ENCODE measurements around the gene CYP2W1.
A peak's percentile ranks its signal among the peaks of the same experiment; 100 is the strongest.

CYP2W1 gene

DNA sequence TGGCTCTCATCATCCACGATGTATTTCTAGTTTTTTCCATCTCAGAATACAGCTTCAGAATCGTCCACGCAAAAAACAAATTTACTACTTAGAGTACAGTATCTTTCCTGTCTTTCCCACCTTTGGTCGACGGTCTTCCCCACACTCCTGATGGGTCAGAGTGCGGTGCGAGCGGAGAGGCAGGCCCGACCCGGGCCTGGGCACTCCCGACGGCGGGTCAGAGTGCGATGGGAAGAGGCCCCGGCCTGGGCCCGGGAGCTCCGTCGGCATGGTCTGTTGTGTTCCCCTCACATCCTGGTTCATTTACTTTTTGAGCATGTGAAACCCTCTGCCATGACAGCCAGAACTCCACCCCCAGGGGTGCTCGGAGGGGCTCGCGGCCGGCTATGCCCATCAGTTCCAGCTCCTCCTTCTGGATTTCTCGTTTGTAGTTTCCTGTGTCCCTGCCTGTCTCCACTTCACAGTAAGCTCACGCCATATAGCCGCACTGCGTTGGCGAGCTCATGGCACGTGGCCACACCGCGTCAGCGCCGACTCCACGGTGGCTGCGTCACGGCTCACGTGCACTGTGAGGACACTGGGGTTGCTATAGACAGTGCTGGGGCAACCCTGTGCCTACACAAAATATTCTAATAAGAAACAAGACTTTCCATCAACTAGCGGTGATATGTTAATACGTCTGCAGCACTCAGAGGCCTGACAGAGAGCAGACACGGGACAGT lies 15.5 kb upstream of the CYP2W1 start:
- DNase-seq (ENCODE audit: low read depth) = no peak

DNA sequence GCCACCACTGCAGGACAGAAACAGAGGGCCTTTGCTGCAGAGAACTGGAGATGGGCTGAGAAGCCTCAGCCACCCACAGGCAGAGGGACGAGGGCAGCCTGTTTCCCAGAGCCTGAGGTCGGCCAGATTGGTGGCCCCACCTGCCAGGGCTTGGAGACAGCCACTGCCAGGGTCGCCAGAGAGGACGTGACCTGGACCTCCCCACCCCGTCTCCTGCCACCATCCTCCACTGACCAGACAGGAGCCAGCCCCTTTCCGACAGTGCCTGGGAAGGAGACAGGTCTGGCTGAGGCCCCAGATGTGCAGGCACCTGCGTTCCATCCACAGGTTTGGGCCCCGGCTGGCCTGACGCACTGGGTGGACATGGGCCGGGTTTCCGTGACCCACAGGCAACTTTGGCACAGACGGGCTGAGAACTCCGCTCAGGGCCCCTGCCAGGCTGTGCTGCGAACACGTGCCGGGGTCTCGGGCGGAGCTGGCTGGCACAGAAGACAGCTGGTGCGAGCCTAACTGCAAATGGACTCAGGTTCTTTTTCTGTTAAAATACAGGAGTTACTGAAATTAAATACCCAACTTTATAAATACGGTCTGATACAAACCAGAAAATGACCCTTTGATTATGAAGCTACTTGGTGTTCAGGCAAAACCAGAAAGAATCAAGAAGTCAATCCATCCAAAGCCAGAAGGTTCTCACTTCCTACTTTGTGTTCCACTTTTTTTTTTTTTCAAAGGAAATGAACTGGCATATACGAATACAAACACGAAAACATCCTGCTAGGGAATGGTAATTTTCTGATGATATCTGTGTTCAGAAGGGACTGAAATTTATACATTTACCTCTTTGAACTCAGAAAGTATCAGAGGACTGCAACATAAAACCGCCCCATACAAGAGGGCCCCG lies 14.5 kb upstream of the CYP2W1 start:
- no peak for DNase-seq (ENCODE audit: low read depth)

DNA sequence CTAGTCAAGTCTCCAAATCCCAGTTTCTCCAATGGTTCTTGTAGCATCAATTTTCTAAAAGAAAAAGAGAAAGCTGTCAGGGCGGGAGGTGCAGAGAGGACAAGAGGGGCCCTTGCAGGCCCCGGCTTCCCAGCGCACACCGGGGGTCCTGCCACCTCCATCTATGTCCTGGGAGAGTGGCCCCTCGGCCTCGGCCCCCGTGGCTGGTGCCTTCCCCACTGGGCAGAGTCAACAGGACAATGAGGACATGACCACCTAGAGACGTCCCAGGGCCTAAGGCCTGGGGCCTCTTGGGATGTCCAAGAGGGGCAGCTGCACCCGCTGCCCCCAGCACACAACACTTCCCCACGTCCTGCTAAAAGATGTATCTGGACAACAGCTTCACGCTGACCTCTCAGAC lies 13.6 kb upstream of the CYP2W1 start:
- no peak for DNase-seq (ENCODE audit: low read depth)

DNA sequence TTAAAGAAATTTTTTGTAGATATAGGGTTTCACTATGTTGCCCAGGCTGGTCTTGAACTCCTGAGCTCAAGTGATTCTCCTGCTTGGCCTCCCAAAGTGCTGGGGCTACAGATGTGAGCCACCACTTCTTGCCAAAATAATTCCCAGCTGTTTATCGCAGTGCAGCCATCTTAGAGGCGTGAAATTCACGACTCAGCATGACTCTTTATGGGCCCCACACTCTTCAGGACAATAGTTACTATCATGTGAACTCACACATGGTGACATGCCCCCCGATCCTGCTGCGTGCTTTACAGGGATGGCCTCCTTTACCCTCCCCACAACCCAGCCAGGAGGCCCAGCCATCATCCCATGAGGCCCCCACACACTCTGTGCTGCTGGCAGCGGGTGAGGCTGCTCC lies 12.2 kb upstream of the CYP2W1 start:
- no peak for DNase-seq (ENCODE audit: low read depth)

DNA sequence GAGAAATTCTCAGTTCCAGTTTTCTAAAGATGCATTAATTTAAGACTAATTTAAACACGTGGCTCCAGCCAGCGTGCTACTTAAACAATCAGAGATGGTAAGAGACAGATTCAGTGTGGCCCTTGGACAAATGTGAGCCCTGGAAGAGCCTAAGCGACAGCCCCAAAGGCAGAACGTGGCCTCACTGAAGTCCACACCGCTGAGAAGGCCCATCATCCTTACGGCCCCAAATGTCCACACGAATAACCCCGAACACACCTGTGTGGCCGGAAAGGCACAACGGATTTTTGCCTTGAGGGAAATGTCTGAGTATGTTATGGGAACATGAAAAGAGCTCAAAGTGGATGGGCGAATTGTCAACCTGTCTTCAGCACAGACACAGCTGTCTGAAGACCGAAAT lies 10.9 kb upstream of the CYP2W1 start:
- no peak for DNase-seq (ENCODE audit: low read depth)

DNA sequence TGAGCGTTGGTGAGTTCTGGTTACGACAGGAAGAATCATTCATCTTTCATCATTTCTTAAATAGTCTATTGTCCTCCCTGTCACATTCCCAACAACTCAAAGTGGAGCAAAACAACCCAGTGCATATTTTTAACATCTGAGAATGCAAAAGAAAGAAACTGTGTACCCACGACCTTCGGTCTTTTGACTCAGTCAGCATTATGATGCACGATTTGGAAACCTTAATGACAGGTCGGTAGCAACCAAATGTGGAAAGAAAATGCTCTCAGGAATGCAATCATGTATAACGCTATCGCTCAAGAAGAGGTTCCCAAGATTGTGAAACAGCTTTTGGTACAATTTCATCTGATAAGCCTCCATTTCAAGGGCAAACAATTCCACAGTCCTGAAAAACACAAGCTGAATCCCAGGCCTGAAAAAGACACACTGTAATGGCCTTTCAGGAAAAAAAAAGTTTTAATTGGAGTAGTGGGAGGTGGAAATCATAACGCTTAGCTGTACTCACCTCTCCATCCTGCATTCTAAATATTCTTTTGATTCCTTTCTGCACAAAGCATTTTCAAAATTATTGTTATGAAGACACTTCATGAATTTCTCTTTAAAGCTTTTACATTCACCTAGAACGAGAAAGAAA lies 10.2 kb upstream of the CYP2W1 start:
- DNase-seq (ENCODE audit: low read depth) = no peak

DNA sequence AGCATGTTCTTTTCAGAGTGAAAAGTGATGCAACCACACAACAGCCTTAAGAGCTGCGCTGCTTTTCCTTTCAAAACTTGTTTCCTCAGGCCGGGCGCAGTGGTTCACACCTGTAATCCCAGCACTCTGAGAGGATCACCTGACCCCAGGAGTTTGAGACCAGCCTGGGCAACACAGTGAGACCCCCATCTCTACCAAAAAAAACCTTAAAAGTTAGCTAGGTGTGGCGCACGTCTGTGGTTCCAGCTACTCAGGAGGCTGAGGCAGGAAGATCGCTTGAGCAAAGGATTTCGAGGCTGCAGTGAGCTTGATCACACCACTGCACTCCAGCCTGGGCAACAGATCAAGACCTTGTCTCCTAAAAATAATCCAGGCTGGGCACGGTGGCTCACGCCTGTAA lies 9.7 kb upstream of the CYP2W1 start:
- DNase-seq (ENCODE audit: low read depth) = no peak

DNA sequence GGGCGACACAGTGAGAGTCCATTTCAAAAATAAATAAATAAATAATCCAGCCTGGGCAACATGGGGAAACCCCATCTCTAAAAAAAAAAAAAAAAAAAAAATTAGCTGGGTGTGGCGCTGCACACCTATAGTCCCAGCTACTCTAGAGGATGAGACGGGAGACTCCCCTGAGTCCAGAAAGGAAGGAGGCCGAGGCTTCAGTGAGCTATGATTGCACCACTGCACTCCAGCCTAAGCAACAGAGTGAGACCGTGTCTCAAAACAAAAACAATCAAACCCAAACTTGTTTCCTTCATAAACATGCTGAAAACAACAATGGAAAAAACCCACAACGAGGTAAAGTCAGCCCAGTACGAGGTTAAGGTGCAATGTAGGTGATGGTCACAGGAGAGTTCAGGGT lies 8.8 kb upstream of the CYP2W1 start:
- no peak for DNase-seq (ENCODE audit: low read depth)

DNA sequence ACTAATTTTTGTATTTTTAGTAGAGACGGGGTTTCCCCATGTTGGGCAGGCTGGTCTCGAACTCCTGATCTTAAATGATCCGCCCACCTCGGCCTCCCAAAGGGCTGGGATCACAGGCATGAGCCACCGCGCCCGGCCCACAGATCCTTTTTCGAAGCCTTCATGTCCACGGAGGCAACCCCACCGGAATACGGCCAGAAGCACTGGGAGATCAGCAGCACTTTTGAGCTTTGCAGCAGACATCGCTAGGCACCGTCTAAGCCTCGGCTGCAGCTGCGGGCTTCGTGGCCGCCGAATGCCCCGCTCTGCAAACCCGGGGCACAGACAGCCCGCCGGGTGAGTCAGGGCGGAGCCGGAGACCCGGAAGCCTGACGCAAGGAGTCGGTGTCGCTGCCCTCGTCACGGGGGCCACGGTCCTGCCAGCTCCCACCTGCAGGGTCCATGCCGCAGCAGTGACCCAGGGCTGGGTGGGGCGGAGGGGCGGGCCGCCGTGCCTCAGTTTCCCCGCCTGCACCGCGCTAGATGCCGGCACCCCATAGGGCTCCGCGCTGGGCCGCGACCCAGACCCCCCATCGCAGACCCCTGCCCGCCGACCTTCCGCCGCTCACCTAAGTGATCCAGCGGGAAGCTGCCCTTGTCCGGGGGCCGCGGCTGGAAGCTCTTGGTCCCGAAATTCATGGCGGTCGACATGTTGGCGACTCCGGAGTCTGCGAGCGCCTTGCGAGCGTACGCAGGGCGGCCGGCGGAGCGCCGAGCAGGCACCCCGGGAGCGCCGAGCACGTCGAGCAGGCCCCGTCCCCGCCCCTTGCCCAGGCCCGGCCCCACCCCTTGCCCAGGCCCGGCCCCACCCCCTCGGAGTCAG lies 7.9 kb upstream of the CYP2W1 start, which contains the start of gene COX19:
Gene COX19, minus strand, starts transcription at position 730 of the 862 bp plus-strand sequence. Its CDS starts 40 bp downstream, at position 690.
- peak; percentile 82 for DNase-seq (ENCODE audit: low read depth)

DNA sequence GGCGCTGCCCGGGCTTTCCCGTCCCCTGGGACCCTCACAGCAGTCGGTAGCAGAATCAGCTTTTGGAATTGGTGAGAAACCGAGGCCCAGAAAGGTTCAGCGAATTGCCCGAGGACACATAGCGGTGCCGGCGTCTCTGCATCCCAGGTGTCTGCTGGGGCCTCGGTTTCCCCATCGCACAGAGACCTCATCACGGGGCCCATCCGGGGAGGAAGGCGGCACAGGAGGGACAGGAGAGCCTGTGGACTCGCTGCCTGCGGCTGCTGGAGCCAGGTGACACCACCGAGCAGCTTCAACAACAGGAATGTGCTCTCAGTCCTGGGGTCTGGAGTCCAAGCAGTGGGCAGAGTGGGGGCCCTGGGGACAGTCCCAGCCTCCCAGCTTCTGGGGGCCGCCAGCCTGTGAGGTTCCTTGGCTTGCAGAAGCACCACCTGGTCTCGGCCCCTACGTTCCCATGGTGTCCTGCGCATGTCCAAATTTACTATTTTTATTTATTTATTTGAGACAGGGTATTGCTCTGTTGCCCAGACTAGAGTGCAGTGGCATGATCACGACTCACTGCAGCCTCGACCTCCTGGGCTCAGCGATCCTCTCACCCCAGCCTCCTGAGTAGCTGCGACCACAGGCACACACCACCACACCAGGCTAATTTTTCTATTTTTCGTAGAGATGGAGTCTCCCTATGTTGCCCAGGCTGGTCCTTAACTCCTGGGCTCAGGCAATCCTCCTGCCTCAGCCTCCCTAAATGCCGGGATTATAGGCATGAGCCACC lies 7.1 kb upstream of the CYP2W1 start:
- DNase-seq (ENCODE audit: low read depth) = no peak

DNA sequence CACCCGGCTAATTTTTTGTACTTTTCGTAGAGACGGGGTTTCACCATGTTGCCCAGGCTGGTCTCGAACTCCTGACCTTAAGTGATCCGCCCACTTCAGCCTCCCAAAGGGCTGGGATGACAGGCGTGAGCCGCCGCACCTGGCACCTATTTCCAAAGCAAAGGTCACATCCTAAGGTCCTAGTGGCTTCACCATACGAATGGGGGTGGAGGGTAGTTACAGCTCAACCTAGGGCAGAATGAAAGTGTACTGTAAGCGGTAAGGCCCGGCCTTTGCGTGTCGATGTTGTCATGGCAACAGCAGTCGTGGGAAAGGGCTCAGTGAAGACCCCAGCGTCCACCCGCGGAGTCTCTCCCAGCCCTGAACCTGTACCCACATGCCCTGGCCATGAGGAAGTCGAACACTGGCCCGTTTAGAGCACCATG lies 6.1 kb upstream of the CYP2W1 start:
- DNase-seq (ENCODE audit: low read depth) = no peak

DNA sequence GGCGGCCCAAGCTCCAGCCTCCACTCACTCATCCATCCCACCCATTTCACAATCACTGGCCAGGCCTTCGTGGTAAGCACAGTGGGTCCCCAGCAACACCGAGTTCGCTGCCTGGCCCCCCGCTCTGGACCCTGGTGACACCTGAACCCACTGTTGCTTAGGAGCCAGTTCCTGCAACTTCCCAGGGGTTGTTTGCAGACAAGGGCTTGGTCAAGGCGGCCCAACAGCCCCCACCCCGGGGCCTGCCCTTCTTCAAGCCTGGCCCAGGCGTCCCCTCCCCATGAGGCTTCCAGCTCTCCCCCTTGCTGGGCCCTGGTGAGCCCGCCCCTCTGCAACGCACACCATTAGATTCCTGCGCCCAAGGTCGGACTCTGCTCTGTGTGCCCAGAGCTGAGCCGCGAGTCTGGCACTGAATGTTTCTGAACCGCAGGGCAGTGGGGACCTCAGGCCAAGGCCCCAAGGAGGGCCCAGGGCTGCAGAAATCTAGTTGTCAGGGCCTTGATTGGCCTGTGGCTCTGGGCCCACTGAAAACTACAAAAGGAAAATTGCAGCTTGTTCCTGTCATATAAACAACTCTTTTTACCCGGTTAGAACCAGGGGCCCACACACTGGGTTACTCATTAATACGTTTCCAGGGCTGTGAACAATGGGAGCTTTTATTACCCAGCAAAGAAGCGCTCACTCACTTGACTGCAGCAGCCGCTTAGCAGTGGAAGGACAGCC lies 5.5 kb upstream of the CYP2W1 start:
- no peak for DNase-seq (ENCODE audit: low read depth)

DNA sequence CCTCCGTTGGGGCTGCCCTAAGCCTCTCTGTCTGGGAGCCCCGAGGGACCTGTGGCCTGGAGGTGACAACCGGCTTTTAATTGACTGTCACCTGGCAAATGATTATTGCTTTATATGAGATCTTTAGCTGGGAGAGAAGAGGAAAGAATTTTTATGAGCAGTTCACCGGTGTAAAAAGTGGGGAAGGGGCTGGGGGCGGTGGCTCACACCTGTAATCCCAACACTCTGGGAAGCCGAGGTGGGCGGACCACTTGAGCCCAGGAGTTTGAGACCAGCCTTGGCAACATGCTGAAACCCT lies 5.0 kb upstream of the CYP2W1 start:
- no peak for DNase-seq (ENCODE audit: low read depth)

DNA sequence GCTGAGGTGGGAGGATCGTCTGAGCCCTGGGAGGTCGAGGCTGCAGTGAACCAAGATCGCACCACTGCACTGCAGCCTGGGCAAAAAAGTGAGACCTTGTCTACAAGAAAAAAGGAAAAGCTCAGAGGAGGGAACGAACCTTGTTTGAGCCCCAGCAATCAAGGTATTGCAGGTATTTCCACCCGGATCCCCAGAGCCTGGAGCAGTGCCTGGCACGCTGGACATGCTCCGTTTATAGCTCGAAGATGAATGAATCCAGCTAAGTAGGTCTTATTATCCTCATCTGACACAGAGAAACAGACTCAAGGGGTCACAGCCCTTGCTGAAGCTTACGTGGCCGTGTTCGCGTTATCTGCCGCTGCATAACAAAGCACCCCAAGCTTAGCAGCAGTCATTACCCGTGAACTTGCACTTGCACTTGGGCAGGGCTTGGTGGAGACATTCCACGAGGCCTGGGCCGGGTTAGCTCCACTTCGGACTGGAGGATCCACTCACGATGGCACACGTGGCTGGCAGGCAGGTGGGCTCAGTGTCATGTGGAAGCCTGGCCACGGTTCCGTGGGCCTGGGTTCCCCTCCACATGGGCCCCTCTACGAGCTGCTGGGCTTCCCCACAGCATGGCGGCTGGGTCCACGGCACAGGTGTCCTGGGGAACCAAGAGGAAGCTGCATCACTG lies 4.4 kb upstream of the CYP2W1 start:
- no peak for DNase-seq (ENCODE audit: low read depth)

DNA sequence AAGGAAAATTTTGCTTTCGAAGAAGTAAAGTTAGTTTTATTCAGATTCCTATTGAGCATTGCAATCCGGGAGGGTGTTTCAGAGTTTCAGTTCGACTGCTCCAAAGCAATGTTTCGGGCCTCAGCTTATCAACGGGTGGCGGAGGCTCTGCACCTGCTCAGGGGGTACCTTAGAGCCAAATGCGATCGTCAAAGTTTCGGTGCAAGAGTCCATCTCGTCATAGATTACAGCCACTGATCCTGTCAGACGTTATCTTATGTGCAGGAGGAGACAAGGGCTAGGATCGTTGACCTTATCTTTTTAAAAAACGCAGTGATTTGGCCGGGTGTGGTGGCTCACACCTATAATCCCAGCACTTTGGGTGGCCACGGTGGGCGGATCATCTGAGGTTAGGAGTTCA lies 3.8 kb upstream of the CYP2W1 start:
- no peak for DNase-seq (ENCODE audit: low read depth)

DNA sequence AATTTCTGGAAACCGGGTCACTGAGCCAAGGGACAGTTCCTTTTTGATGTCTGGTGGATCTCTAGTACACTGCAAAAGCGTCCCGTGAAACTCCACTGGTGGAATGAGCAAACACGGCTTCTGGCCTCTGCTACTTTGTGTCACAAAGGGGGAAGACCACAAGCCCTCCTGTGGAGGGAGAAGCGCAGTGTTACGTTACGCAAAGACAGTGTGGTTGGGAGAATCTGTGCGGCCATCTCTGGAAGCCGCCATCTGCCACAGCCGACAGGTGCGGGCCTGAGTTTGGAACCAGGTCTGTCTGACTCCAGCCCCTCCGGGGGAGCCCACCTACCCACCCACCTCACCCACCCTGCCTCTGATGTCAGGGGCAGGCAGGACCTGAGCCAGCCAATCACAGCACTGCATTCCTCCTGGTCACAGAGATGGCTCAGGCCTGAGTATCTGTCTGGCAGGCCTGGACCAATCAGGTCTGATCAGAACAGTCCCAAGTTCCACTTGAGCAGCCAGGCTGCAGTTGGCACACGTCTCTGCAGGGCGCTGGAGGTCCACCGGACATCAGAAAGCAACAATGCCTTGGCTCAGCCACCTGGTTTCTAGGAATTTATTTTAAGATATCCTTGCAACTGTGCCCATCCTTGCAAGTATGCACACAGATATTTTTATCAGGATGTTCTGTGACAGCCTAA lies 3.0 kb upstream of the CYP2W1 start:
- no peak for DNase-seq (ENCODE audit: low read depth)

DNA sequence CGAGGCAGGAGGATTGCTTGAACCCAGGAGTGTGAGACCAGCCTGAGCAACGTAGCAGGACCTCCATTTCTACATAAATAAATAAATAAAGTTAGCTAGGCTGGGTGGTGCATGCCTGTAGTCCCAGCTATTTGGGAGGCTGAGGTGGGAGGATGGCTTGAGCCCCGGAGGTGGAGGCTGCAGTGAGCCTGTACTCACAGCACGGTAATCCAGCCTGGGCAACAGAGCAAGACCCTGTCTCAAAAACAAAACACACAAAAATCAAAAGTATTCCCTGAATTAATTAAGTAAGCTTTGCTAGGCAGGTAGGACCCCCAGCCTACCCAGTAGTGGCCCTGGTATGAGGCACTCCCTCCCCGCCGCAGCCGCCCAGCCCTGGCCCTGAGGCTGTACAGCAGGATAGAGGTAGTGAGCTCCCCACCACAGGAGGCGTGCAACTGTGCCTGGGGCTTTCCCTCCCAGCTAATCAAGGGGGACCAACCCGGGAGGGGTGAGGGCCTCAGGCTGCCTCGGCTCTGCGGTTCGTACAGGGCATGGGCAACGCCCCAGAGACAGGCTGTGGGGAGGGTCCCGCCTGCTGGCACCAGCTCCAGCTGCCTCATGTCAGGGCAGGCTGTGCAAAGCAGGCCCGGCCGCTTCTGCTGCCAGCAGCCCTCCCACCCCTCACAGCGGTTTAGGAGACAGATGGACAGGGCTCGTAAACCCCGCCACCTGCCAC lies 1.0 kb upstream of the CYP2W1 start:
- DNase-seq (ENCODE audit: low read depth) = no peak

DNA sequence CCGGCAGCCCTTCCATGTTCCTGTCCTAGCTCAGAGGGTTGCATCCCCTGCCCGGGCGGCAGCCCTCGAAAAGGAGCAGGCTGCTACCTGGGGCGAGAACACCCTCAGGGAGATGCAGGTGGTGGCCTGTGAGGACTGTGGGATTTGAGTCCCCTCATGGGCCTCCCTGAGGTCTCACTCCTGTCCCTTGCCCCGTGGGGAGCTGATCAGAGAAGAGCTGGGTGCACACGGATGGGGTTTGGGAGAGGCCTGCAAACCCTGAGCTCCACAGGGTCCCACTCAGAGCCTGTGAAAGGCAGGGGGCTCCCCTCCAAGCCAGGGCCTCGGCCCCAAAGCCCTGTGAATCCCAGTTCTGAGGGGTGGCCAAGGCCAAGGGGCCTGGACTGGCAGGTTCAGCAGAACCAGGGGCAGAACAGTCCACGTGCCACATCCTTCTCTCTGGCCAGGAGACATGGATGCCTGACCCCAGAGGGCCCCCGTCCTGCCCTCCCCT lies 424 bp upstream of the CYP2W1 start:
- no peak for DNase-seq (ENCODE audit: low read depth)

Data from stimulated activated CD8-positive, alpha-beta memory T cell treated with anti-CD3 and anti-CD28 coated beads, Interleukin-12 subunit alpha, Interleukin-12 subunit beta, amount 100 ng/mL, for 4 hours (primary cell).